GM23338 (cell line): ENCODE results near the gene TOR1B. TPM values are rescaled to one million over a fixed set of nuclear protein-coding genes. Genes with fewer than 3 reads are reported as not detected.

Source experiments
- ATAC-seq: fragments of 200-7000 bp; cut with Tn5 transposase; 3 replicates; pipeline ENCODE4 v1.9.1; 2020
- DNase-seq: peaks from one replicate; pipeline ENCODE4 v3.0.0-alpha.2; 2015; ENCODE audit warnings: low spot score
- H2AFZ ChIP-seq: fragments of 200-600 bp; sonication (generic); 2 replicates; pipeline ENCODE4 v1.8.0; 2016; ENCODE audit warnings: antibody characterized with exemption, mild to moderate bottlenecking, moderate library complexity
- H3F3A ChIP-seq: fragments of 200-600 bp; sonication (generic); replicated peaks from 2 replicates; pipeline ENCODE4 v1.8.0; 2017; ENCODE audit warnings: antibody characterized with exemption, mixed run types, low read depth
- H3K27ac ChIP-seq: fragments of 200-600 bp; sonication (generic); 2 replicates; pipeline ENCODE4 v1.6.1; 2016; ENCODE audit warnings: low read depth
- H3K27me3 ChIP-seq: fragments of 200-600 bp; sonication (generic); 2 replicates; pipeline ENCODE4 v1.8.0; 2016; ENCODE audit warnings: mild to moderate bottlenecking, mixed run types, moderate library complexity; ENCODE audit not compliant: insufficient read depth
- H3K36me3 ChIP-seq: fragments of 200-600 bp; sonication (generic); 2 replicates; pipeline ENCODE4 v1.8.0; 2016; ENCODE audit warnings: mild to moderate bottlenecking; ENCODE audit not compliant: insufficient read depth
- H3K4me1 ChIP-seq: fragments of 200-600 bp; sonication (generic); 2 replicates; pipeline ENCODE4 v1.8.0; 2016; ENCODE audit warnings: mild to moderate bottlenecking, moderate library complexity; ENCODE audit not compliant: insufficient read depth
- H3K4me2 ChIP-seq: fragments of 200-600 bp; sonication (generic); 2 replicates; pipeline ENCODE4 v1.7.1; 2017; ENCODE audit warnings: mixed run types
- H3K4me3 ChIP-seq: fragments of 200-600 bp; sonication (generic); 2 replicates; pipeline ENCODE4 v1.6.1; 2016; ENCODE audit warnings: mixed run types
- H3K79me2 ChIP-seq: fragments of 200-600 bp; sonication (generic); replicated peaks from 2 replicates; pipeline ENCODE4 v1.8.0; 2017; ENCODE audit warnings: mild to moderate bottlenecking; ENCODE audit not compliant: insufficient read depth
- H3K9me2 ChIP-seq: fragments of 200-600 bp; sonication (generic); 2 replicates; pipeline ENCODE4 v1.8.0; 2017; ENCODE audit not compliant: insufficient read depth
- H4K20me1 ChIP-seq: fragments of 200-600 bp; sonication (generic); replicated peaks from 2 replicates; pipeline ENCODE4 v1.8.0; 2017; ENCODE audit warnings: mild to moderate bottlenecking; ENCODE audit not compliant: insufficient read depth
- H3K27ac Mint-ChIP-seq: 2 replicates; pipeline ENCODE4 v1.8.0; 2020; ENCODE audit warnings: inconsistent platforms, mild to moderate bottlenecking, moderate library complexity, mixed read lengths
- H3K27me3 Mint-ChIP-seq: 3 replicates; pipeline ENCODE4 v1.8.0; 2022; ENCODE audit warnings: low read depth, mild to moderate bottlenecking, moderate library complexity, mixed read lengths, inconsistent platforms; ENCODE audit not compliant: insufficient read depth, poor library complexity
- H3K36me3 Mint-ChIP-seq: 3 replicates; pipeline ENCODE4 v1.8.0; 2021; ENCODE audit warnings: low read depth, mild to moderate bottlenecking, inconsistent platforms, moderate library complexity, mixed read lengths
- H3K4me1 Mint-ChIP-seq: 3 replicates; pipeline ENCODE4 v1.8.0; 2020; ENCODE audit warnings: mild to moderate bottlenecking, inconsistent platforms, mixed read lengths
- H3K4me3 Mint-ChIP-seq: 3 replicates; pipeline ENCODE4 v1.8.0; 2021; ENCODE audit warnings: moderate library complexity, mild to moderate bottlenecking, inconsistent platforms, mixed read lengths
- H3K9me3 Mint-ChIP-seq: 3 replicates; pipeline ENCODE4 v1.8.0; 2020; ENCODE audit warnings: moderate library complexity, mild to moderate bottlenecking, inconsistent platforms, mixed read lengths
- JUNB ChIP-seq: IDR thresholded peaks from one replicate; pipeline ENCODE4 v1.6.1; 2016; ENCODE audit warnings: antibody characterized with exemption; ENCODE audit not compliant: unreplicated experiment
- POLR2AphosphoS5 ChIP-seq: IDR thresholded peaks from 2 replicates; pipeline ENCODE4 v1.6.1; 2016; ENCODE audit warnings: antibody characterized with exemption, low read depth
- REST ChIP-seq: IDR thresholded peaks from one replicate; pipeline ENCODE4 v1.6.1; 2018; ENCODE audit warnings: antibody characterized with exemption; ENCODE audit not compliant: unreplicated experiment
- ZNF114 ChIP-seq: fragments of 250-450 bp; sonication (Bioruptor Pico); IDR thresholded peaks from 2 replicates; pipeline ENCODE4 v1.5.0; 2020; ENCODE audit warnings: mild to moderate bottlenecking, moderate library complexity
- ZNF331 ChIP-seq: fragments of 250-450 bp; sonication (Bioruptor Pico); IDR thresholded peaks from 2 replicates; pipeline ENCODE4 v1.5.0; 2020; ENCODE audit warnings: low read depth, mild to moderate bottlenecking, moderate library complexity
- ZNF462 ChIP-seq: fragments of 250-450 bp; sonication (Bioruptor Pico); IDR thresholded peaks from 2 replicates; pipeline ENCODE4 v1.5.0; 2020; ENCODE audit warnings: mild to moderate bottlenecking, moderate library complexity
- polyA plus RNA-seq: library from polyadenylated mRNA; unstranded; fragments of >200 nt; fragmentation: Nextera tagmentation; extraction: Ambion mirVana; gene quantifications from 2 replicates; pipeline ENCODE4 v1.2.1, GENCODE V29; 2016
- total RNA-seq: library from RNA; depleted of rRNA; stranded (reverse); fragments of >200 nt; shearing (Covaris generic); gene quantifications from 2 replicates; pipeline ENCODE4 v1.2.3, GENCODE V29; 2014

The TOR1B gene
- total and polyA plus RNA-seq, 2 experiments from 2014 or later, result 10.6 to 42.4 TPM

- TF ChIP-seq ZNF462, result no peak
- no peak for TF ChIP-seq JUNB
These were observed 38.1 kb downstream of the TOR1B start (continued) for GRCh38 chr9:129841071-129841470.

- Mint-ChIP-seq H3K36me3 (no peaks in the 10 kb centered on the region), H3K9me3 (no peaks in the 10 kb centered on the region), H3K27me3 (no peaks in the 10 kb centered on the region), H3K4me1 (peaks cover 12% of the 10 kb centered on the region), H3K4me3 (no peak overlapping the region), H3K27ac (no peak overlapping the region)
- Histone ChIP-seq H3K36me3 (no peaks in the 10 kb centered on the region), H3K4me1 (0 out of 2 replicates have a peak, but pooled peaks cover under 1% of the 10 kb centered on the region), H3K9me2 (no peaks in the 10 kb centered on the region), H2AFZ (no peak overlapping the region), H3K4me2 (no peak overlapping the region), H4K20me1 (no peaks in the 10 kb centered on the region), H3K27me3 (no peaks in the 10 kb centered on the region), H3K79me2 (no peaks in the 10 kb centered on the region), H3F3A (no peaks in the 10 kb centered on the region), H3K4me3 (no peak overlapping the region), H3K27ac (no peak overlapping the region)
- no peak for DNase-seq
- no peak for ATAC-seq
- TF ChIP-seq ZNF114 (CRISPR knock-in tag) (no peak), POLR2AphosphoS5 (no peak), ZNF462 (no peak), ZNF331 (CRISPR knock-in tag) (no peak), REST (no peak)
These were observed 42.4 kb downstream of the TOR1B start for GRCh38 chr9:129845373-129845772.
